Astrocyte of the spinal cord (primary cell): ENCODE measurements around the gene SYMPK.
A peak's percentile ranks its signal among the peaks of the same experiment; 100 is the strongest.

Experiments used
- DNase-seq: peaks from one replicate; pipeline ENCODE4 v3.0.0; 2011; ENCODE audit warnings: low read depth, low spot score
- H3K4me3 ChIP-seq: 2 replicates; pipeline ENCODE4 v1.5.1; 2011; ENCODE audit warnings: low read depth, mild to moderate bottlenecking, low read length, moderate library complexity
- in situ Hi-C: cut with HindIII; loops from 2 replicates; pipeline ENCODE4 v1.10.0; 2017; ENCODE audit warnings: low sequenced_read_pairs
- TF ChIP-seq, protein P1 (sequence below): IDR thresholded peaks from 2 replicates; pipeline ENCODE4 v1.5.1; 2012; ENCODE audit warnings: low read depth, mild to moderate bottlenecking, low read length, inconsistent platforms

The SYMPK gene

GRCh38 chr19:45821103-45821521, 41.8 kb downstream of the SYMPK start:
- DNase-seq = no peak
- H3K4me3 ChIP-seq = no peak overlapping the region
- in situ Hi-C loops = no loop called here
- TF ChIP-seq, protein P1, sequence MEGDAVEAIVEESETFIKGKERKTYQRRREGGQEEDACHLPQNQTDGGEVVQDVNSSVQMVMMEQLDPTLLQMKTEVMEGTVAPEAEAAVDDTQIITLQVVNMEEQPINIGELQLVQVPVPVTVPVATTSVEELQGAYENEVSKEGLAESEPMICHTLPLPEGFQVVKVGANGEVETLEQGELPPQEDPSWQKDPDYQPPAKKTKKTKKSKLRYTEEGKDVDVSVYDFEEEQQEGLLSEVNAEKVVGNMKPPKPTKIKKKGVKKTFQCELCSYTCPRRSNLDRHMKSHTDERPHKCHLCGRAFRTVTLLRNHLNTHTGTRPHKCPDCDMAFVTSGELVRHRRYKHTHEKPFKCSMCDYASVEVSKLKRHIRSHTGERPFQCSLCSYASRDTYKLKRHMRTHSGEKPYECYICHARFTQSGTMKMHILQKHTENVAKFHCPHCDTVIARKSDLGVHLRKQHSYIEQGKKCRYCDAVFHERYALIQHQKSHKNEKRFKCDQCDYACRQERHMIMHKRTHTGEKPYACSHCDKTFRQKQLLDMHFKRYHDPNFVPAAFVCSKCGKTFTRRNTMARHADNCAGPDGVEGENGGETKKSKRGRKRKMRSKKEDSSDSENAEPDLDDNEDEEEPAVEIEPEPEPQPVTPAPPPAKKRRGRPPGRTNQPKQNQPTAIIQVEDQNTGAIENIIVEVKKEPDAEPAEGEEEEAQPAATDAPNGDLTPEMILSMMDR = no peak

- in situ Hi-C loops = no loop called here
- no peak overlapping the region for H3K4me3 ChIP-seq
- TF ChIP-seq, protein P1 = no peak
- DNase-seq = no peak
Observed at GRCh38 chr19:45820413-45821102, 42.4 kb downstream of the SYMPK start.

- H3K4me3 ChIP-seq = no peak overlapping the region
- in situ Hi-C loops = no loop called here
- DNase-seq = no peak
Observed at GRCh38 chr19:45819769-45820168, 43.2 kb downstream of the SYMPK start.

GRCh38 chr19:45817725-45818301, 45.1 kb downstream of the SYMPK start:
- TF ChIP-seq, protein P1 = no peak
- in situ Hi-C loops = no loop called here
- DNase-seq = no peak
- no peak overlapping the region for H3K4me3 ChIP-seq

More at GRCh38 chr19:45819769-45820168, 43.2 kb downstream of the SYMPK start:
- TF ChIP-seq, protein P1 = no peak

DNA sequence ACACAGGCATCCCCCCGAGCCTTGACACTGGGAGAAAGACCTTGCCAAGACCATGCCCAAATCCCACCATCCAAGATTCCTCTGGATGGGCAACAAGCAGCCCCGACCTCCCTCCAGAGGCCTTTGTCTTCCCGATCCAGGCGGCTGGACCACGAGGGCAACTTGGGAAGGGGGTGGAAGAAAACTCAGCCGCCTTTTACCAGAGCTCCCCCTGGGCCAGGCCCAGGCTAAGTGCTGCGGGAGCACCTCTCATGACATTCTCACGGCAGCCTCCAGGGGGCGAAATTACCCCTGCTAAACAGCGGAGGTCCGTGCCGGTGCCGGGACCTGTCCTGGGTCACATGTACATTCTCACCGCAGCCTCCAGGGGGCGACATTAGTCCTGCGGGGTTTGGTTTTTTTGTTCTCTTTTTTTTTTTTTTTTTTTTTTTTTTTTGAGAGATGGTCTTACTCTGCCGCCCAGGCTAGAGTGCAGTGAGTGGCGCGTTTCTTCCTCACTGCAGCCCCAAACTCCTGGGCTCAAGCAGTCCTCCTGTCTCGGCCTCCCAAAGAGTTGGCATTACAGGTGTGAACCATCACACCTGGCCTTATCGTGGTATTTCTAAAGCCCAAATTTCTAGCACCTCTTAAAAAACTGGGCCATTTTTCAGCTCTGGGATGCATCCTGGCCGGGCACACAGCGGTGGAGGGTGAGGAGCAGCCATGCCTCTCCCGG, 45.8 kb downstream of the SYMPK start:
- H3K4me3 ChIP-seq = no peak overlapping the region
- peak; percentile 92 for DNase-seq
- TF ChIP-seq, protein P1 = peak; percentile 94

GRCh38 chr19:45816236-45817009, 46.5 kb downstream of the SYMPK start:
- H3K4me3 ChIP-seq = no peak overlapping the region
- in situ Hi-C loops = no loop called here
- no peak for DNase-seq
- TF ChIP-seq, protein P1 = no peak

More for the DNA sequence above, 45.8 kb downstream of the SYMPK start:
- in situ Hi-C loops = no loop called here
